ENCODE measurements around the gene SAP30. TPM values are rescaled to one million over a fixed set of nuclear protein-coding genes. Genes with fewer than 3 reads are reported as not detected.

Gene SAP30
- total and polyA plus RNA-seq, 9 donors: 10.7 to 32.3 (median 15.7) TPM

- Histone ChIP-seq H3K27ac (no peak overlapping the region), H3K4me1 (ENCODE audit: insufficient read depth) (no peaks in the 10 kb centered on the region), H3K27me3 (no peaks in the 10 kb centered on the region), H3K36me3 (no peaks in the 10 kb centered on the region), H3K9me3 (no peaks in the 10 kb centered on the region), H3K4me3 (no peak overlapping the region)
- intact Hi-C loops (cut with DNase I): no loop called here
- TF ChIP-seq CTCF (IDR thresholded peaks at IDR 0.05) (no peak), POLR2A (IDR thresholded peaks at IDR 0.05) (no peak), EP300 (IDR thresholded peaks at IDR 0.05) (no peak)
- no peak for DNase-seq
Observed at GRCh38 chr4:173386751-173387150, 16.0 kb downstream of the SAP30 start.

GRCh38 chr4:173391701-173392100, 20.9 kb downstream of the SAP30 start:
- no peak for DNase-seq
- WGBS, 3 donors: 91 to 95% (median 92%) methylated on average over 1 of the region's 1 CpG

DNA sequence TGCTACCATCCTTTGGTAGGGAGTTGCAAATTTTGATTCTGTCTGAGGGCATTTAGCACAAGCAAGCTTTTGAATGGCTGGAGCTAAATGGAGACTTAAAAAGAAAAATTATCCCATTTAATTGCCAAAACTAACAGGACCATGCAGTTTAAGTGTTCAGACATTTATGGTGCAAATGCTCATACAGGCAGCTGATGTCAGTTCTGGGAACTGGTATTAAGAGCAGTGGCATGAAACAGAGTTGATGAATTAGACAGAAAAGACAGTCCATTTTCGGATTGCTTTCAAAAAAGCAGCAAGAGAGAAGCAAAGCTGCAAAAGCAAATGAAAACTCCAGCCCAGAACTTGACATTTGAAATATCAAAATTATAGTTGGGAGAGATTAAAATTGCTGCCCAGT, 26.9 kb downstream of the SAP30 start:
- H3K4me1 ChIP-seq (ENCODE audit: insufficient read depth): no peaks in the 10 kb centered on the region
- H3K27me3 ChIP-seq: no peaks in the 10 kb centered on the region
- H3K36me3 ChIP-seq: no peaks in the 10 kb centered on the region
- WGBS, 3 donors: 57 to 75% (median 73%) methylated on average over 1 of the region's 1 CpG
- no peak overlapping the region for H3K4me3 ChIP-seq
- TF ChIP-seq CTCF (IDR thresholded peaks at IDR 0.05): no peak
- TF ChIP-seq EP300 (IDR thresholded peaks at IDR 0.05): no peak
- TF ChIP-seq POLR2A (IDR thresholded peaks at IDR 0.05): no peak
- no peak overlapping the region for H3K27ac ChIP-seq
- no peaks in the 10 kb centered on the region for H3K9me3 ChIP-seq
- intact Hi-C loops (cut with DNase I): no loop called here
- DNase-seq: no peak

More at GRCh38 chr4:173391701-173392100, 20.9 kb downstream of the SAP30 start:
- Histone ChIP-seq H3K9me3 (no peaks in the 10 kb centered on the region), H3K27me3 (no peaks in the 10 kb centered on the region), H3K4me1 (ENCODE audit: insufficient read depth) (no peaks in the 10 kb centered on the region), H3K27ac (no peak overlapping the region), H3K4me3 (no peak overlapping the region), H3K36me3 (no peaks in the 10 kb centered on the region)
- intact Hi-C loops (cut with DNase I): no loop called here
- TF ChIP-seq POLR2A (IDR thresholded peaks at IDR 0.05): no peak
- no peak for TF ChIP-seq EP300 (IDR thresholded peaks at IDR 0.05)
- no peak for TF ChIP-seq CTCF (IDR thresholded peaks at IDR 0.05)

- H3K9me3 ChIP-seq: no peaks in the 10 kb centered on the region
- TF ChIP-seq CTCF (IDR thresholded peaks at IDR 0.05): no peak
- TF ChIP-seq EP300 (IDR thresholded peaks at IDR 0.05): no peak
- no peak for TF ChIP-seq POLR2A (IDR thresholded peaks at IDR 0.05)
- intact Hi-C loops (cut with DNase I): no loop called here
- no peak for DNase-seq
- H3K27ac ChIP-seq: no peak overlapping the region
- no peaks in the 10 kb centered on the region for H3K4me1 ChIP-seq (ENCODE audit: insufficient read depth)
- no peak overlapping the region for H3K4me3 ChIP-seq
- H3K36me3 ChIP-seq: no peaks in the 10 kb centered on the region
- H3K27me3 ChIP-seq: no peaks in the 10 kb centered on the region
Observed at GRCh38 chr4:173398220-173398619, 27.5 kb downstream of the SAP30 start.
